Frontal cortex (tissue), 4 donors: Measurements from ENCODE around the gene MRPS35. TPM values are rescaled to one million over a fixed set of nuclear protein-coding genes. Genes with fewer than 3 reads are reported as not detected.

Source experiments
- DNase-seq, 2 donors: peaks; one replicate each; pipeline ENCODE4 v3.0.0; 2012; ENCODE audit warnings: low spot score in 2 of 2
- FAIRE-seq: peaks from 2 replicates; lab custom pipeline; 2012; peaks lifted over from hg19 to GRCh38; lab: Jason Lieb, UNC
- total RNA-seq: library from RNA; depleted of rRNA; stranded (reverse); fragments of >200 nt; gene quantifications from one replicate; pipeline ENCODE4 v1.2.3, GENCODE V29; 2014
- donor health status: control.
- donor health status: control.
- donor health status: control.

The MRPS35 gene
- total RNA-seq, 1 donor from 2014 or later: 89.3 TPM

DNA sequence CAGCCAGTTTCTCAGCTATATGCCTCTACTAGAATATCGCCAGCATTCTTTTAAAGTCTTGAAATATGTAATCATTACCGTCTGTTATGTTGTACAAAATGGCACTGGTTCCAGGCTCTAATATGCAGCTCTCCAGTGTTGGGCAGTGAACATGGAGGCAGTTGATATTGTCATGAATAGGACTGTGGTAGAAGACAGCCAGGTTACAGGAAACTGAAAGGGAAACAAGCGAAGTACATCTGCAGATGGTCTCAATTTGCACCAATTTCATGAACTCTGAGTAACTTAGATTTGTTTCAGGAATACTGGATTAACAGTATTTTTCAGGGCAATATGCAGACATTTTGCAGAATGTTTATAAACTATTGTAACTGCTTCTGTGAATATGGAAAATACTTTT is 56.0 kb downstream of the MRPS35 start:
- FAIRE-seq (no peak), DNase-seq (no peak)

DNA sequence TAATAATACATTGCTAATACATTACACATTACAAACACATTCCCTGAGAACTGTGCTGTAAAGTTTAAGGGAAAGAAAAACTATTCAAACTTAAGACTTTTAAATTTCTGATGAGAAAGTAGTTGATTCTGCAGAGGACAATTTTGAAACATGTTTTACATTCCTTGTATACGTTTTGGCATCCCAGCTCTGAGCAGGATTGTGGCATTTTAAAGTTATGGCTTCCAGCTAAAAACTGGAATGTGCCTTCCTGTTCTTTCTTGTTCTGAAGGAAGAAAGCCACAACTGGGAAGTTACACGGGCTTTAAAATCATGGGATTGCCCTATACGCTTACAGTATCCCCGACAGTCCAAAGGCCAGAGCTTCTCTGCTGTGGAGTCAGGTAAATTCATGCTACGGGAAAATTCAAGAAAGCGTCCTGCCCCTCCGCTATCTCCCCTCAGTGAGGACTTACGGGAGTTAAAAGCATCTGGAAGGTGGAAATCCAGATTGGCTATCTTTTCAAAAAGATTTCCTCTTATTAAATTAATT is 58.6 kb downstream of the MRPS35 start:
- FAIRE-seq: no peak
- DNase-seq: no peak

DNA sequence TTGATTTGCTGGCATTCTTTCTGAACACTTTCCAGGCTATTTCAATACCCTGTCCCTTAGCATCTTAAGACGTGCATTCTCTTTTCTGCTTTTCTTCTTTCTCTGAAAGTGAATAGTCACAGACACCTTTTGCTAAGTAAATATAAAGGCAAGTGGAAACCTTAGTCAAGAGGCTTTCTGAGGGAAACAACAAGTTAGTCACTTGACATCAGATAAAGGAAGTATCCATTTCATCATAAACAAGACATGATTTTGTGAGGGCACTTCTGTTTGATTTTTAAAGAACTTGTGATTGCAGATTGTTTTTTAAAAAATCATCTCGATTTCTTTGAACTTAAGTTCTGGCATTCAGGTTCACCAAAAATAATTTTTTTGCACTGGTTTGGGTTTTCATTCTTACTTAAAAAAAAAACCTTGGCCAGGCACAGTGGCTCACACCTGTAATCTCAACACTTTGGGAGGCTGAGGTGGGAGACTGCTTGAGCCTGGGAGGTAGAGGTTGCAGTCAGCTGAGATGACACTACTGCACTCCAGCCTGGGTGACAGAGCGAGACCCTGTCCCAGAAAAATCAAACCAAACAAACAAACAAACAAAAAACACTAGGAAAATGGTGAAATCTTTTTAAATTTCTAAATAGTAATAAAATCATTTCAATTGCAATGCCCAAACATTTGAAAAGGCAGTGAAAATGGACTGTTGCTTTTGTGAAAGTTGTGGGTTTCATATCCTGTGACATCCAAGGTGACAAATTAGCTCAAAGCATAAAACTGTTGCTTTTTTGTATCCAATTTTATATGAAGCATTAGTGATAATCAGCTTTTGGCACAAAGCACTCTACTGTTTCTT is 61.1 kb downstream of the MRPS35 start:
- no peak for FAIRE-seq
- no peak for DNase-seq

DNA sequence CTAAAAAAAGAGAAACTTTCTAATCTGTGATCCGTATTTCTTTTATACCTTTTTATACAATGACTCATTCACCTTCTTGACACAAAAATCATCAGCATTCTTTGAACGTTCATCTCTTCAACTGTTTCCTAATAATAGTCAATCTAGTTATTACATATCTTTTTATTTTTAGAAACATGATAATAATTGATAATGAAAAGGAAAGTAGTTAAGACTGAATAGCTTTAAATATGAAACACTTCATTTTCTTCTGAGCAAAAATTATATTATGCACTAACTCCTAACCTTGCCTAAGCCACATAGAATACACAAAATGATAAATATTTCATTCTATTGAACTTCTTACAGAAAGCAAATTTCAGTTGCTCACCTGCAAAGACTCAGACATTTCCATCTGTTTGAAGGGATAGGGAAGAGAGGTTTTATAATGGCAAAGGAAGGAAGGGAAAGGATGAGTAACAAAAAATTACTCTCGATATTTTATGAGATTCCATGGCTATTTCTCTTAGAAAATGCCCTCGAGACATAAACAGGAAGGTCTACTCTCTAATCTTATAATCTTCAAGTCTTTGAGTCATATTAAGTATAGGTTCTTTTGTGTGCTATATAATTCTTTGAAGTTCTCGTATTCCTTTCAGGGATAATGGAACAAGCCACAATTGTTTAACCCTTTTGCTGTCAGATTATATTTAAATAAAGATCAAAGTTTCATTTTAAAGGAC is 61.9 kb downstream of the MRPS35 start:
- DNase-seq (no peak), FAIRE-seq (no peak)

DNA sequence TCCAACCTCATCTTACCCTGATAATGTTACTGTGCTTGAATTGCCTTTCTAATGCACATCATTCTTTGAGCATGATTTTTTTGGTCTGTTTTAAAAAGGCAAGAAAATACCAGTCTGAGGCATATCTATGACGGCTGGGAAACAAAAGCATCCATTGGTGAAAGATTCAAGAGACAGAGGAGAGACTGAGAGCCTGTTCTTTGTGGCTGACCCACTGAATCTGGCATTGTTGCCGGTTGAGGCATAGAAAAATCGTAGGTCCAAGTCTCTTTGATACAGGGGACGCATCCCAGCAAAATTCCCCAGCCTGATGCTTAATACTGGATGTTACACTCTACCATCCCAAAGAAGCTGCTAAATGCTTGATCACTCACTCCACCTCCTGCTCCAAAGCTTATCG is 66.5 kb downstream of the MRPS35 start:
- no peak for FAIRE-seq
- no peak for DNase-seq

DNA sequence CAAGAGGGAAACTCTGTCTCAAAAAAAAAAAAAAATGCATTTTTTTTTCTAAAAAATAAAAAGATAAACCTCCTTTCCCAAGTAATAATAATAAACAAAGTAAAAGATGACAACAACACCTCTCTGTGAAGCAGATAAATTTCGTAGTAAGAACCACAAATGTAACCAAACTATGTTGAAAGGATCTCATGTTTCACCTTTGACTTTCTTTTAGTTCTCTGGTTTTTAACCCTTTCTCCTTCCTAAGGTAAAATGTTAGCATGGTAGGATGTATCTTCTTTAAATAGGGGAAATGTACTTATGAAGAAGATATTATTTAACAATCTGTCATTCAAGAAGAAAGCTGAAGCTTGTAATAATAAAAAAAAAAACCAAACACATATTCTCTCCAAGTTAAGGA is 67.6 kb downstream of the MRPS35 start:
- FAIRE-seq (no peak), DNase-seq (no peak)

DNA sequence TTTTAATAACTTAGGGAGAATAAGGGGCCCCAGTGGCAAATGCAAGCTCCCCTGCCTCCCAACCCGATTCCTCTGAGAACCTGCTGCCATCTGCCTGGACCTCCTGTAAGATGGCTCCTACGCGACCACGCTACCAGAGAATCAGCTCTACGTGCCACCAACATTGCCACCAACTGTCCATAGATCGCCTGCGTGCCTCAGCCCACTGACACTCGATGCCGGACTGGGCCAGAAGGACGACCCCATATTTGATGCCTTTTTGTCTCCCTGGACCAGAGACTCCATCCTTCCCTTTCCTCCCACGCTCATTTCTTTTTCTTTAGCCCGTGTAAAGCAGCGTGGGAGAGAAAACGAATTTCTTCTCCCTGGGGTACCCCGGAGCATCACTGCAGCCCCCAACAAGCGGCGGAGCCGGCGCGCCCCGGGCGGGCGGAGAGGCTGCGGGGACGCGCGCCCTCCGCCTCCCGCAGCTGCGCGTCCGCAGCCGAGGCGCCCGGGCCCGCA is 68.8 kb downstream of the MRPS35 start:
- FAIRE-seq (no peak), DNase-seq (peak; percentile 33 to 46)

DNA sequence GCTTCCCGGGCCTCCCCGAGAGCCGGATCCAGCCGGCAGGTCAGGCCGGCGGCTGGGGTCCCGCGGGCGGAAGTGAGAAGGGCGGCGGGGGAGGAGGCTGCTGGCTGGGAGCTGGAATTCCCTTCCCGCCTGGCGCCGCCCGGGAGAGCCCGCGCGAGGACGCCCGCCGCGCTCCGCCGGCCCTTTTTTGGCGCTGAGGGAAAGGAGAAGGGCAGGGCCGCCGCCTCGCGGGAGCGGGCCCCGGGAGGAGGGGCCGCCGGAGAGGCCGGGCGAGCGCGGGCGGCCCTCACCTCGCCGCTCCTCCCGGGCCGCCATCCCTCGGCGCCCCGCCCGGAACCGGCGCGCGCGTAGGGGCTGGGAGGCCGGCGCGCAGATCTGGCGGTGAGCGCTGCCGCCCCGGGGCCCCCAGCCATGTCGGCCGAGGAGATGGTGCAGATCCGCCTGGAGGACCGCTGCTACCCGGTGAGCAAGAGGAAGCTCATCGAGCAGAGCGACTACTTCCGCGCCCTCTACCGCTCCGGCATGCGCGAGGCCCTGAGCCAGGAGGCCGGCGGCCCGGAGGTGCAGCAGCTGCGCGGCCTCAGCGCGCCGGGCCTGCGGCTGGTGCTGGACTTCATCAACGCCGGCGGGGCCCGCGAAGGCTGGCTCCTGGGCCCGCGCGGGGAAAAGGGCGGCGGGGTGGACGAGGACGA is 69.4 kb downstream of the MRPS35 start, which contains the start of the genes KLHL42 and MANSC4:
TSS of gene KLHL42 (plus strand) at position 314 of the 692 bp plus-strand sequence. CDS start at position 412, 98 bp downstream.
TSS of gene MANSC4 (minus strand) at position 317 of the 692 bp plus-strand sequence. CDS start 8,960 bp downstream, outside the sequence.
- FAIRE-seq (no peak), DNase-seq (peak; percentile 71 to 78)

DNA sequence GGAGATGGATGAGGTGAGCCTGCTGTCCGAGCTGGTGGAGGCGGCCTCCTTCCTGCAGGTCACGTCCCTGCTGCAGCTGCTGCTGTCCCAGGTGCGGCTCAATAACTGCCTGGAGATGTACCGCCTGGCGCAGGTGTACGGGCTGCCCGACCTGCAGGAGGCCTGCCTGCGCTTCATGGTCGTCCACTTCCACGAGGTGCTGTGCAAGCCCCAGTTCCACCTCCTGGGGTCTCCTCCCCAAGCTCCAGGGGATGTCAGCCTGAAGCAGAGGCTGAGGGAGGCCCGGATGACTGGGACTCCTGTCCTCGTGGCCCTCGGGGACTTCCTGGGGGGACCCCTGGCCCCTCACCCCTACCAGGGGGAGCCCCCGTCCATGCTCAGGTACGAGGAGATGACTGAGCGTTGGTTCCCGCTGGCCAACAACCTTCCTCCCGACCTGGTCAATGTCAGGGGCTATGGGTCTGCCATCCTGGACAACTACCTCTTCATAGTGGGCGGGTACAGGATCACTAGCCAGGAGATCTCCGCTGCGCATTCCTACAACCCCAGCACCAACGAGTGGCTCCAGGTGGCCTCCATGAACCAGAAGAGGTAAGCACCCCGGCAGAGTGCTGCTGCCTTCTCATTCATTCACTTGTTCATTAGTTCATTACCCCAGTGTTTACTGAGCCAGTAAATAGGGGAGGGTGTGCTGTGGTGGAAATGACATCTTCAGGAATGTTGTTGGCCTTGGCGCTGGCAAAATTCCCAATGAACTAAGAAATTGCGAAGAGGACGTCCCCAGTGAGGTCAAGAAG is 70.2 kb downstream of the MRPS35 start:
- FAIRE-seq (no peak), DNase-seq (no peak)

DNA sequence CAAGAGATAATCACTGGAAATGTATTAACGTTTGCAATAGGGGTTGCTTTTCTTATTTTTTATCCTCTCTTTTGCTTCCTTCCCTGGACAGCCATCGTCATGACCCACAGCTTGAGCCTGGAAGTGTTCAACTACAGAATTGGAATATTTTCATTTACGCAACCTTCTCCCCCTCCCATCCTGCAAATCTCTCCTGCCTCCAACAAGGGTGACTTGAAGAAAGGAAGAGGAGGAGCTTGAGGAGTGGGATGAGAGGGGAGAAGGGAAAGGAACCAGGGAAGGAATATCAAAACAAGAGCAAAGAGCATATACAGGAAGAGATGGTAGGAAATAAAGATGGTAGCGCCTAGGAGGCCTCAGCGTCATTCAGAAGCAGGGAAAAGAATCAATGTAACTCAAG is 71.0 kb downstream of the MRPS35 start:
- FAIRE-seq (no peak), DNase-seq (no peak)

DNA sequence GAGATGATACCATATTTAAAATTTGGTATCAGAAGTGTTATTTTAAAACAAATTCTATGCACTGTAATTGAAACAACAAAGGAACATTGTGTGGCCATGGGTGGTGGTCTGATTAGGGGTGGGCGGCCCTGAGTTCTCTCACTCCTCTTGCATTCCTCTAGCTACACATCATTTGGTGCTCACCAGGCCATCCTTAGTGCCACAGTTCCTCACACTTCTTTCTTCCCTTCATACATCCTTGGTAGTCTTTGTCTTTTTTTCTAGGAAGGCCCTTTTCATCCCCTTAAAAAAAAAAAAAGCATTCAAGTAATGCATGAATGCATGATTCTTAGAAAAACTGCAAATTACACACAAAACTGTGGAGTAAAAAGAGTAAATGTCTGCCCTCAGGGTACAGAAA is 71.8 kb downstream of the MRPS35 start:
- no peak for DNase-seq
- FAIRE-seq: no peak

DNA sequence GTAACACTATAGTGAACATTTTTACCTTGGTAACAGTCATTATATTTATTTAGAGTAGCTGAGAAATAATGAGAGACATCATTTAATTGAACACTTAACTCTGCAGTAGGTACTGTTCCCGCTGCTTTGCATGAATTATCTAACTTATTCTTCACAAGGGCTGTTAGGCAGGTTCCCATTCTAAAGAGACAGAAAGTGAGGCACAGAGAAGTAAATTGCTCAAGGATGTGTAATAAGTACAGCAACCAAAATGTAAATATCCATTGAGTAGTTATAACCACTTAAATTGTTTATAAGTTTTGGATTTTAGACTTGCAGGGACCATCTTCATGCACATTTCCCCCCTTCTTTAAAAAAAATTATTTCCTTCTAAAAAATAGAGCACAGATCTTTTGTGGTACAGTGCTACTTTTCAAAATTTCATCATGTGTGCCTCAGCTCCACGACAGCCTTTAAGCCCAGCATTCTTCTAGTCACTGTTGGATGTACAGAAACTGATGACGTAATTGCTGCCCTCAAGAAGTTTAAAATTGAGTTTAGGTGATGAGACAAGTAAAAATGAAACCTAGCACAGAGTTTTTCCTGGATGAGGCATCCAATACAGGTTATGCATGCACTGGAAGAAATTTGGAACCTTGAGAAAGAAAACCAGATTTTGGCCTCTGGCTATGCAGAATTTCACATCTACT is 75.4 kb downstream of the MRPS35 start:
- FAIRE-seq (no peak), DNase-seq (no peak)

DNA sequence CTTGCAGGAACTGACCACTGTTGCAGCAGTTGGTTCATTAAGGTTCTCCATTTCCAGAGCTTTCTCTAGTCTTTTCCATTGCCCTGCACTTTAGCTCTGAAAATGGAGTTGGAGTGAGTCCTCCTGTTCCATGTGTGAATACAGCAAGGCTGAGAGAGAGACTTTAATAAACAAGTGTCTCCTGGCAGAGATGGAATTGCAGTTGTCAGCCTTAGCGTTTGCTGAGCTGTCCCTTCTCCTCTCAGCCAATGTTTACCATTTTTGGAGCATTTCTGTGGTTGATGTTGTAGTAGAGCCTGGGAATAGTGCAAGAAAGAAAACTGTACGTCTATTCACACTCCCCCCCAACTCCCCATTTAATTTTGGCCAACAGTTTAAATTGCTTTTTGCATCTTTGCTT is 76.9 kb downstream of the MRPS35 start:
- DNase-seq (no peak), FAIRE-seq (no peak)

DNA sequence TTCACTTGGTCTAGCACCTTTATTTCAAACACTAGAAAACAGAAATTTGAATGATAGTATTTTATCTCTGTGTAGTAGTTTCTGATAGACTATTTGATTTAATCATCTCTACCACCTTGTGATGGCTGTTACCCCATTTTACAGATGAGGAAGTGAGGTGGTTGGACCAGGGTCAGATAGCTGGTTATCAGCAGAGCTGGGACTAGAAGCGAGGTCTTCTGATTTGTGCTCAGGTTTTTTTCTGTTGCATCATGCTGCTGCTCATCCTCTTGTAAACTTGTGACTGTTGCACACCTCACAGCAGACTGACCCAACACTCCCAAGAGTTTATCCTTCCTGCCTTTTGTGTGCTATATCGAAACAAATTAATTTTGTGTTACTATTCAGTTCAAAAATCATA is 79.5 kb downstream of the MRPS35 start:
- FAIRE-seq (no peak), DNase-seq (no peak)

DNA sequence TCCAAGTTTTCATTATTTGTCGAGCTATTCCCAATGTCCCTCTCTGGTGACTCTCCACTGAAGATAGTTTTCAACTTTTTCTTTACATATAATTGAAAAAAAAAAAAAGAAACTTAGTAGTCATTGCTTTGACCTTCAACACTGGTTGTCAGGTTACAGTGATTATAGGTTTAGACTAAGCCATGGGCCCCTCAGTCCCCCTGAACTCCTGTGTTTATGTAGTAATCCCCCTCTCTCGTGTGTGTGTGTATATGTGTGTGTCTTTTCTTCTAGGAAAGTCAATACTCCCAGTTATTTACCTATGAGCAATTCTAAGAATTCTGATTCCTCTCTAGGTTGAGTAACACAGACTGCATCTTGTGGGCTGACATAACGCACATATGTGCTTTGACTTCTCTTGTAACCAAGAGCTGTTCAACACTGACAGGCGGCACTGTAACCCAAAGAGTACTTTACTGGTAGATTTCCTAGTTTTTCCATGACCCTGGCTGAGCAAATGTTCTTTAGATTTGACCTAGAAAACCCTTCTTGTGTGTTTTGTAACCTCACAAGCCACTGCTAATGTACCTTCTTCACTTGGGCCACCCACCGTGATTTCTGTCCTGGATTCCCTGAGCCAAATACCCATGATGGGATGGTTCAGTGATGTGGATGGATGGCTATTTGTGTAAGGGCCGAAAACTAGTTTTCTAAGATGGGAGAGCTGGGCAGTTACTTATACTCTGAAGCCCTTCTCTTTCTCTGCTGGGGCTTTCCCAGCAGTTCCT is 84.4 kb downstream of the MRPS35 start:
- FAIRE-seq: no peak
- DNase-seq: no peak

DNA sequence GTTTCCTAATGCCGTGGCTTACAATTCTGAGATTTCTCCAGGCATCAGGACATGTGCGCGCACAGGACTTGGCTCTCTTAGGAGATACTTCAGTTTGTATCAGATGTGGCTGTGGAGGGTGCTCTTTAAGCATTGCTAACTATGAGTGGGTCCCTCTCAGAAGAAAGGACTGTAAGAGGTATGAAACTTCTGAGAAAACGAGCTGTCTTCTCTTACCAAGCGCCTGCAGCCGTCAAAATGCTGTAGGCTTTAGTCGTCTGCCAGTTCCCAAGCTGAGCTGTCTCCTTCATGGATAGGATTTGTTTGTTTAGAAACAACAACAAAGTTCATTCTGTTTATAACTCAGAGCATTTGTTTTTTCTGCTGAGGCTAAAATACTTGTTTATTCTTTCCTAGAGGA is 85.5 kb downstream of the MRPS35 start:
- DNase-seq: no peak
- FAIRE-seq: no peak

DNA sequence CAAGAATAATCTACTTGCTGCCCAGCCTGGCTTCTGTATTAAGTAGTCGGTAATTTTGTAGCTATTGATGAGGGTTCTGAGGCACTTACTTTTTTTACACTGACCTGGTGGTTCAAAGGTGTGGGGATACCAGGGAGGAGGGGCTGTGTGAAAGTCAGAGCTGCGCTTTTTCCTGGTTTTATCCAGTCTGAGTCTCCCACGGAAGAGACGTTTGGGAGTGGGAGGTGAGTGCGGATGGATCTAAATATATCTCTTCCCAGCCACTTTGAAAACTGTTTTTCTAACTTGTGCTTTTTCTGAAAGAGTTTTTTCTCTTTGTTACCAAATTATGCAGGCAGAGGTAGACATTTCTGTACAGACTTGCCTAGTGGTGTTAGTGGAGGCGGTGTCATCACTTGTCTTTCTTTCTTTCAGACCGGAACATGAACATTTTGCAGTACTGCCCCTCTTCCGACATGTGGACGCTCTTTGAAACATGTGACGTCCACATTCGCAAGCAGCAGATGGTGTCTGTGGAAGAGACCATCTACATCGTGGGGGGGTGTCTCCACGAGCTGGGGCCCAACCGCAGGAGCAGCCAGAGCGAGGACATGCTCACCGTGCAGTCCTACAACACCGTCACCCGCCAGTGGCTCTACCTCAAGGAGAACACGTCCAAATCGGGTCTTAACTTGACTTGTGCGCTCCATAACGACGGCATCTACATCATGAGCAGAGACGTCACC is 86.8 kb downstream of the MRPS35 start:
- FAIRE-seq: no peak
- no peak for DNase-seq
